Memory B cell (primary cell): ENCODE results near the gene NEO1.
"Not testable (repeated sequence)": the region's sequence is repeated elsewhere in the genome, so short reads cannot be mapped to it uniquely, and the experiment has no call there.

ENCODE experiments used
- ATAC-seq: fragments of 150-1000 bp; cut with Tn5 transposase; 2 replicates; pipeline ENCODE4 v1.10.0; 2021; ENCODE audit warnings: low read depth, mild to moderate bottlenecking, moderate library complexity
- DNase-seq, 2 donors: peaks; one replicate each; pipeline ENCODE4 v3.0.0; 2022; ENCODE audit warnings: low spot score in 2 of 2
- H3K27ac Mint-ChIP-seq: one replicate; pipeline ENCODE4 v1.8.0; 2022; ENCODE audit warnings: mild to moderate bottlenecking, moderate library complexity, mixed read lengths
- H3K27me3 Mint-ChIP-seq: one replicate; pipeline ENCODE4 v1.8.0; 2022; ENCODE audit warnings: mixed read lengths
- H3K36me3 Mint-ChIP-seq: one replicate; pipeline ENCODE4 v1.8.0; 2022; ENCODE audit warnings: mild to moderate bottlenecking, mixed read lengths
- H3K4me1 Mint-ChIP-seq: one replicate; pipeline ENCODE4 v1.8.0; 2022; ENCODE audit warnings: mixed read lengths
- H3K4me3 Mint-ChIP-seq: one replicate; pipeline ENCODE4 v1.8.0; 2022; ENCODE audit warnings: mild to moderate bottlenecking, moderate library complexity, mixed read lengths
- H3K9me3 Mint-ChIP-seq: one replicate; pipeline ENCODE4 v1.8.0; 2022; ENCODE audit warnings: mixed read lengths

NEO1 gene

GRCh38 chr15:73196113-73196512, 143.8 kb downstream of the NEO1 start:
- Mint-ChIP-seq H3K27ac (no peak overlapping the region), H3K36me3 (peaks cover 5% of the 10 kb centered on the region), H3K4me3 (no peak overlapping the region), H3K9me3 (peaks cover 2% of the 10 kb centered on the region), H3K27me3 (peaks cover 1% of the 10 kb centered on the region), H3K4me1 (no peaks in the 10 kb centered on the region)
- ATAC-seq (no peak), DNase-seq (no peak)

- Mint-ChIP-seq H3K4me1 (no peaks in the 10 kb centered on the region), H3K27ac (no peak overlapping the region), H3K9me3 (peaks cover 19% of the 10 kb centered on the region), H3K4me3 (no peak overlapping the region), H3K27me3 (peaks cover 1% of the 10 kb centered on the region), H3K36me3 (peaks cover 22% of the 10 kb centered on the region)
- ATAC-seq: no peak
- DNase-seq: no peak
Measured at GRCh38 chr15:73200339-73200738, 148.1 kb downstream of the NEO1 start.

GRCh38 chr15:73210630-73211029, 158.4 kb downstream of the NEO1 start:
- H3K9me3 Mint-ChIP-seq: peaks cover 8% of the 10 kb centered on the region
- peaks cover 6% of the 10 kb centered on the region for H3K36me3 Mint-ChIP-seq
- no peaks in the 10 kb centered on the region for H3K4me1 Mint-ChIP-seq
- no peak overlapping the region for H3K4me3 Mint-ChIP-seq
- H3K27ac Mint-ChIP-seq: no peak overlapping the region
- DNase-seq (no peak), ATAC-seq (no peak)
- no peaks in the 10 kb centered on the region for H3K27me3 Mint-ChIP-seq

- no peak overlapping the region for H3K4me3 Mint-ChIP-seq
- DNase-seq: no peak
Measured at GRCh38 chr15:73212424-73212823, 160.2 kb downstream of the NEO1 start.

GRCh38 chr15:73221450-73221849, 169.2 kb downstream of the NEO1 start:
- H3K4me3 Mint-ChIP-seq, DNase-seq, H3K4me1 Mint-ChIP-seq, H3K27ac Mint-ChIP-seq, H3K9me3 Mint-ChIP-seq, H3K27me3 Mint-ChIP-seq, ATAC-seq: not testable (repeated sequence)
- peaks cover 16% of the 10 kb centered on the region for H3K36me3 Mint-ChIP-seq

More at GRCh38 chr15:73212424-73212823, 160.2 kb downstream of the NEO1 start:
- Mint-ChIP-seq H3K27ac (no peak overlapping the region), H3K4me1 (no peaks in the 10 kb centered on the region), H3K36me3 (peaks cover 6% of the 10 kb centered on the region), H3K9me3 (peaks cover 8% of the 10 kb centered on the region), H3K27me3 (no peaks in the 10 kb centered on the region)
- no peak for ATAC-seq

GRCh38 chr15:73225358-73226015, 173.2 kb downstream of the NEO1 start:
- Mint-ChIP-seq H3K27ac (no peak overlapping the region), H3K9me3 (peaks cover 6% of the 10 kb centered on the region), H3K4me1 (no peaks in the 10 kb centered on the region), H3K36me3 (peaks cover 21% of the 10 kb centered on the region), H3K4me3 (no peak overlapping the region), H3K27me3 (no peaks in the 10 kb centered on the region)
- DNase-seq: no peak
- ATAC-seq: no peak

- H3K27ac Mint-ChIP-seq: no peak overlapping the region
- H3K9me3 Mint-ChIP-seq: peaks cover 6% of the 10 kb centered on the region
- peaks cover 21% of the 10 kb centered on the region for H3K36me3 Mint-ChIP-seq
- no peaks in the 10 kb centered on the region for H3K27me3 Mint-ChIP-seq
- no peaks in the 10 kb centered on the region for H3K4me1 Mint-ChIP-seq
- no peak overlapping the region for H3K4me3 Mint-ChIP-seq
- DNase-seq (no peak), ATAC-seq (no peak)
Measured at GRCh38 chr15:73226093-73226814, 174.0 kb downstream of the NEO1 start.

- Mint-ChIP-seq H3K4me1 (no peaks in the 10 kb centered on the region), H3K9me3 (peaks cover 5% of the 10 kb centered on the region), H3K36me3 (peaks cover 18% of the 10 kb centered on the region), H3K27me3 (no peaks in the 10 kb centered on the region), H3K27ac (no peak overlapping the region), H3K4me3 (no peak overlapping the region)
- no peak for DNase-seq
- no peak for ATAC-seq
Measured at GRCh38 chr15:73227433-73228056, 175.3 kb downstream of the NEO1 start.

- Mint-ChIP-seq H3K4me3 (no peak overlapping the region), H3K27ac (no peak overlapping the region)
Measured at GRCh38 chr15:73228128-73228646, 175.9 kb downstream of the NEO1 start.

GRCh38 chr15:73231661-73232419, 179.6 kb downstream of the NEO1 start:
- Mint-ChIP-seq H3K27me3 (no peaks in the 10 kb centered on the region), H3K4me3 (no peak overlapping the region), H3K9me3 (peaks cover 4% of the 10 kb centered on the region), H3K27ac (no peak overlapping the region), H3K4me1 (no peaks in the 10 kb centered on the region), H3K36me3 (peaks cover 6% of the 10 kb centered on the region)
- DNase-seq: no peak
- ATAC-seq: no peak

More at GRCh38 chr15:73228128-73228646, 175.9 kb downstream of the NEO1 start:
- H3K9me3 Mint-ChIP-seq: peaks cover 4% of the 10 kb centered on the region
- ATAC-seq (no peak), DNase-seq (no peak)
- no peaks in the 10 kb centered on the region for H3K27me3 Mint-ChIP-seq
- H3K36me3 Mint-ChIP-seq: peaks cover 16% of the 10 kb centered on the region
- no peaks in the 10 kb centered on the region for H3K4me1 Mint-ChIP-seq

GRCh38 chr15:73232776-73233175, 180.5 kb downstream of the NEO1 start:
- no peak for DNase-seq
- H3K27me3 Mint-ChIP-seq: no peaks in the 10 kb centered on the region
- peaks cover 4% of the 10 kb centered on the region for H3K9me3 Mint-ChIP-seq
- ATAC-seq: no peak
- H3K27ac Mint-ChIP-seq: no peak overlapping the region
- peaks cover 6% of the 10 kb centered on the region for H3K36me3 Mint-ChIP-seq
- no peak overlapping the region for H3K4me3 Mint-ChIP-seq
- no peaks in the 10 kb centered on the region for H3K4me1 Mint-ChIP-seq

- Mint-ChIP-seq H3K36me3 (peaks cover 6% of the 10 kb centered on the region), H3K27me3 (no peaks in the 10 kb centered on the region), H3K4me1 (no peaks in the 10 kb centered on the region), H3K27ac (no peak overlapping the region), H3K4me3 (no peak overlapping the region), H3K9me3 (peaks cover 4% of the 10 kb centered on the region)
- DNase-seq (no peak), ATAC-seq (no peak)
Measured at GRCh38 chr15:73233623-73234022, 181.4 kb downstream of the NEO1 start.

- Mint-ChIP-seq H3K4me3 (no peak overlapping the region), H3K36me3 (no peaks in the 10 kb centered on the region), H3K27me3 (no peaks in the 10 kb centered on the region), H3K4me1 (no peaks in the 10 kb centered on the region), H3K27ac (no peak overlapping the region), H3K9me3 (no peaks in the 10 kb centered on the region)
- no peak for DNase-seq
- no peak for ATAC-seq
Measured at GRCh38 chr15:73237910-73238309, 185.6 kb downstream of the NEO1 start.
